Mesenchymal stem cell (in vitro differentiated cells and primary cell): ENCODE results near the gene ASIC2.

Source experiments
- DNase-seq: peaks from one replicate; pipeline ENCODE4 v3.0.0-alpha.2; 2013
- H2AFZ ChIP-seq: one replicate; pipeline ENCODE4 v1.6.1; 2013; ENCODE audit warnings: low read depth, mild to moderate bottlenecking, control low read depth, inconsistent platforms, low read length, moderate library complexity
- H2AK5ac ChIP-seq: 2 replicates; pipeline ENCODE4 v1.6.1; 2013; ENCODE audit warnings: low read length, moderate library complexity, mild to moderate bottlenecking, inconsistent platforms; ENCODE audit not compliant: severe bottlenecking
- H2BK120ac ChIP-seq: one replicate; pipeline ENCODE4 v1.6.1; 2013; ENCODE audit warnings: low read depth, mild to moderate bottlenecking, inconsistent platforms, low read length, moderate library complexity
- H2BK12ac ChIP-seq, 2 experiments: one replicate each; pipeline ENCODE4 v1.6.1; 2013; ENCODE audit warnings: inconsistent platforms in 2 of 2, low read length in 2 of 2, mild to moderate bottlenecking in 2 of 2, moderate library complexity in 2 of 2, control low read depth in 1 of 2
- H2BK15ac ChIP-seq: one replicate; pipeline ENCODE4 v1.6.1; 2013; ENCODE audit warnings: mild to moderate bottlenecking, low read depth, inconsistent platforms; ENCODE audit not compliant: poor library complexity, severe bottlenecking
- H2BK5ac ChIP-seq: 2 replicates; pipeline ENCODE4 v1.6.1; 2013; ENCODE audit warnings: low read depth, mild to moderate bottlenecking, low read length, control low read depth, inconsistent platforms; ENCODE audit not compliant: poor library complexity, severe bottlenecking
- H3K14ac ChIP-seq, 2 experiments: one replicate each; pipeline ENCODE4 v1.6.1; 2013; ENCODE audit warnings: inconsistent platforms in 2 of 2, low read length in 2 of 2, control low read depth in 1 of 2, mild to moderate bottlenecking in 1 of 2, moderate library complexity in 1 of 2
- H3K18ac ChIP-seq, 2 experiments: one replicate each; pipeline ENCODE4 v1.6.1; 2013; ENCODE audit warnings: inconsistent platforms in 2 of 2, low read length in 2 of 2, control low read depth in 1 of 2, low read depth in 1 of 2, mild to moderate bottlenecking in 1 of 2
- H3K23ac ChIP-seq, 2 experiments: one replicate each; pipeline ENCODE4 v1.6.1; 2013; ENCODE audit warnings: inconsistent platforms in 2 of 2, low read length in 2 of 2, mild to moderate bottlenecking in 2 of 2, moderate library complexity in 2 of 2, control low read depth in 1 of 2
- H3K27ac ChIP-seq: 2 replicates; pipeline ENCODE4 v1.5.1; 2013; ENCODE audit warnings: mild to moderate bottlenecking, moderate library complexity, low read length, control low read depth, inconsistent platforms; ENCODE audit not compliant: poor library complexity, severe bottlenecking
- H3K27me3 ChIP-seq, 2 experiments: 2 replicates each; pipeline versions ENCODE4 v1.6.1 to v1.7.0; 2013; ENCODE audit warnings: low read length in 2 of 2, mild to moderate bottlenecking in 2 of 2, moderate library complexity in 2 of 2, control low read depth in 1 of 2, inconsistent platforms in 1 of 2; ENCODE audit not compliant: control insufficient read depth in 1 of 2, insufficient read depth in 1 of 2
- H3K36me3 ChIP-seq, 2 experiments: 2 replicates each; pipeline versions ENCODE4 v1.6.1 to v1.7.0; 2013; ENCODE audit warnings: low read length in 2 of 2, control low read depth in 1 of 2, inconsistent platforms in 1 of 2, low read depth in 1 of 2, mild to moderate bottlenecking in 1 of 2; ENCODE audit not compliant: insufficient read depth in 2 of 2, control insufficient read depth in 1 of 2
- H3K4ac ChIP-seq, 2 experiments: one replicate each; pipeline ENCODE4 v1.6.1; 2013; ENCODE audit warnings: inconsistent platforms in 2 of 2, low read length in 2 of 2, mild to moderate bottlenecking in 2 of 2, moderate library complexity in 2 of 2, control low read depth in 1 of 2, low read depth in 1 of 2
- H3K4me1 ChIP-seq: 2 replicates; pipeline ENCODE4 v1.6.1; 2013; ENCODE audit warnings: low read depth, low read length, control low read depth; ENCODE audit not compliant: control insufficient read depth, insufficient read depth
- H3K4me2 ChIP-seq: 2 replicates; pipeline ENCODE4 v1.6.1; 2013; ENCODE audit warnings: low read length, mild to moderate bottlenecking, inconsistent platforms; ENCODE audit not compliant: poor library complexity, severe bottlenecking
- H3K4me3 ChIP-seq, 2 experiments: 2 replicates each; pipeline versions ENCODE4 v1.5.1 to v1.7.0; 2013; ENCODE audit warnings: low read length in 2 of 2, mild to moderate bottlenecking in 2 of 2, control low read depth in 1 of 2, low read depth in 1 of 2; ENCODE audit not compliant: insufficient read depth in 1 of 2
- H3K79me1 ChIP-seq: replicated peaks from 2 replicates; pipeline ENCODE4 v1.6.1; 2013; ENCODE audit warnings: mild to moderate bottlenecking, control low read depth, low read length, inconsistent platforms; ENCODE audit not compliant: poor library complexity, severe bottlenecking
- H3K9ac ChIP-seq: 2 replicates; pipeline ENCODE4 v1.7.0; 2013; ENCODE audit warnings: mild to moderate bottlenecking, low read length, moderate library complexity
- H3K9me3 ChIP-seq: 2 replicates; pipeline ENCODE4 v1.7.0; 2013; ENCODE audit warnings: mild to moderate bottlenecking, low read length; ENCODE audit not compliant: control insufficient read depth
- H4K8ac ChIP-seq: one replicate; pipeline ENCODE4 v1.6.1; 2013; ENCODE audit warnings: inconsistent platforms, mild to moderate bottlenecking, low read length, moderate library complexity
- H4K91ac ChIP-seq: one replicate; pipeline ENCODE4 v1.6.1; 2013; ENCODE audit warnings: mild to moderate bottlenecking, low read length, inconsistent platforms
- WGBS: methylation state at CpG from one replicate; pipeline ENCODE4 v1.1.7; 2013; ENCODE audit warnings: mixed read lengths; 5-methylcytosine and 5-hydroxymethylcytosine counted together

Gene ASIC2

GRCh38 chr17:33201283-33201682, 91.8 kb downstream of the ASIC2 start:
- Histone ChIP-seq H3K4me1 (peaks cover 6% of the 10 kb centered on the region), H3K14ac (no peak overlapping the region), H3K27me3 (peaks cover 0 to 63% of the 10 kb centered on the region in 2 experiments), H2AFZ (no peak overlapping the region), H3K9ac (no peak overlapping the region), H3K36me3 (no peaks in the 10 kb centered on the region), H2BK12ac (no peak overlapping the region), H2BK120ac (no peak overlapping the region), H2BK15ac (no peak overlapping the region), H3K79me1 (no peaks in the 10 kb centered on the region), H3K4ac (no peak overlapping the region), H2BK5ac (no peak overlapping the region), H4K8ac (no peak overlapping the region), H3K18ac (no peak overlapping the region), H4K91ac (no peak overlapping the region), H2AK5ac (no peak overlapping the region), H3K4me3 (no peak overlapping the region), H3K27ac (no peak overlapping the region), H3K4me2 (no peak overlapping the region), H3K9me3 (no peaks in the 10 kb centered on the region), H3K23ac (no peak overlapping the region)
- no peak for DNase-seq
- 84% methylated on average over 4 of the region's 4 CpGs for WGBS

- peaks cover 0 to 57% of the 10 kb centered on the region in 2 experiments for H3K27me3 ChIP-seq
- H2AK5ac ChIP-seq, result no peak overlapping the region
- H3K27ac ChIP-seq, result no peak overlapping the region
- H3K9me3 ChIP-seq, result no peaks in the 10 kb centered on the region
- 14% methylated on average over 1 of the region's 1 CpG for WGBS
- no peak overlapping the region for H4K91ac ChIP-seq
- no peak overlapping the region for H3K9ac ChIP-seq
- H2BK12ac ChIP-seq, result no peak overlapping the region
- peaks cover 6% of the 10 kb centered on the region for H3K4me1 ChIP-seq
- H3K18ac ChIP-seq, result no peak overlapping the region
- no peaks in the 10 kb centered on the region for H3K79me1 ChIP-seq
- no peak overlapping the region for H3K4me3 ChIP-seq
- no peak overlapping the region for H3K4me2 ChIP-seq
- H3K23ac ChIP-seq, result no peak overlapping the region
- no peak overlapping the region for H2BK120ac ChIP-seq
- no peak overlapping the region for H2AFZ ChIP-seq
- no peak overlapping the region for H3K14ac ChIP-seq
- no peak overlapping the region for H2BK5ac ChIP-seq
- H3K36me3 ChIP-seq, result no peaks in the 10 kb centered on the region
- no peak for DNase-seq
- no peak overlapping the region for H2BK15ac ChIP-seq
- no peak overlapping the region for H3K4ac ChIP-seq
- H4K8ac ChIP-seq, result no peak overlapping the region
Observed at GRCh38 chr17:33200587-33200986, 92.5 kb downstream of the ASIC2 start.

- H2BK120ac ChIP-seq, result no peak overlapping the region
- no peak overlapping the region for H2AK5ac ChIP-seq
- no peak overlapping the region for H3K9ac ChIP-seq
- H3K4me2 ChIP-seq, result no peak overlapping the region
- WGBS, result 86% methylated on average over 12 of the region's 12 CpGs
- H3K4ac ChIP-seq, result no peak overlapping the region
- no peak overlapping the region for H3K18ac ChIP-seq
- no peak overlapping the region for H2BK15ac ChIP-seq
- H3K4me3 ChIP-seq, result no peak overlapping the region
- no peak for DNase-seq
- H4K8ac ChIP-seq, result no peak overlapping the region
- H3K27ac ChIP-seq, result no peak overlapping the region
- no peak overlapping the region for H3K14ac ChIP-seq
- H3K9me3 ChIP-seq, result no peaks in the 10 kb centered on the region
- H3K4me1 ChIP-seq, result peaks cover 6% of the 10 kb centered on the region
- H2BK12ac ChIP-seq, result no peak overlapping the region
- H3K23ac ChIP-seq, result no peak overlapping the region
- no peaks in the 10 kb centered on the region for H3K79me1 ChIP-seq
- no peak overlapping the region for H4K91ac ChIP-seq
- no peak overlapping the region for H2BK5ac ChIP-seq
- H2AFZ ChIP-seq, result no peak overlapping the region
- H3K27me3 ChIP-seq, result peaks cover 0 to 58% of the 10 kb centered on the region in 2 experiments
- H3K36me3 ChIP-seq, result no peaks in the 10 kb centered on the region
Observed at GRCh38 chr17:33199571-33200510, 93.3 kb downstream of the ASIC2 start.

- no peak overlapping the region for H2BK5ac ChIP-seq
- H2AFZ ChIP-seq, result no peak overlapping the region
- no peak for DNase-seq
- H3K9me3 ChIP-seq, result no peaks in the 10 kb centered on the region
- H2BK120ac ChIP-seq, result no peak overlapping the region
- H4K91ac ChIP-seq, result no peak overlapping the region
- H3K23ac ChIP-seq, result no peak overlapping the region
- H3K4me2 ChIP-seq, result no peak overlapping the region
- H4K8ac ChIP-seq, result no peak overlapping the region
- H3K4me3 ChIP-seq, result no peak overlapping the region
- H3K27me3 ChIP-seq, result peaks cover 0 to 58% of the 10 kb centered on the region in 2 experiments
- no peaks in the 10 kb centered on the region for H3K79me1 ChIP-seq
- no peak overlapping the region for H2BK12ac ChIP-seq
- H2BK15ac ChIP-seq, result no peak overlapping the region
- H3K36me3 ChIP-seq, result no peaks in the 10 kb centered on the region
- no peak overlapping the region for H3K14ac ChIP-seq
- H3K4me1 ChIP-seq, result peaks cover 6% of the 10 kb centered on the region
- no peak overlapping the region for H3K27ac ChIP-seq
- WGBS, result 94% methylated on average over 4 of the region's 5 CpGs
- H3K9ac ChIP-seq, result no peak overlapping the region
- H3K4ac ChIP-seq, result no peak overlapping the region
- no peak overlapping the region for H2AK5ac ChIP-seq
- H3K18ac ChIP-seq, result no peak overlapping the region
Observed at GRCh38 chr17:33198954-33199353, 94.1 kb downstream of the ASIC2 start.
